Measurements from ENCODE around the gene TRAPPC12.

- TF ChIP-seq CTCF (IDR thresholded peaks at IDR 0.05; ENCODE audit: insufficient read depth, low read length, poor library complexity, severe bottlenecking) (no peak), EZH2phosphoT487 (conservative IDR thresholded peaks at IDR 0.05; ENCODE audit: low read length) (no peak)
Observed at GRCh38 chr2:3388412-3388738, 8.9 kb downstream of the TRAPPC12 start.

Data from SU-DHL-6 (cell line).